Right lobe of liver (tissue), 4 donors: ENCODE data around the gene KCTD14.

Experiments
- CTCF ChIP-seq, 4 donors: fragments of 200-600 bp in 3 of 4; fragments of 450-650 bp in 1 of 4; IDR thresholded peaks; one replicate each; pipeline versions ENCODE4 v1.5.1 to v1.8.0; 2016 to 2022; ENCODE audit warnings: antibody characterized with exemption in 4 of 4, mild to moderate bottlenecking in 2 of 4
- POLR2A ChIP-seq: fragments of 450-650 bp; IDR thresholded peaks from one replicate; pipeline ENCODE4 v1.6.1; 2017; ENCODE audit warnings: antibody characterized with exemption, mild to moderate bottlenecking
- donor health status: DM: no; HTN: no; CAD: no.
- donor health status: DM: no; HTN: no; CAD: no.
- donor health status: DM: no; HTN: yes; CAD: no.

- TF ChIP-seq POLR2A (no peak), CTCF (IDR thresholded peaks at IDR 0.05) (no peak)
Observed at GRCh38 chr11:77990981-77991380, 32.1 kb downstream of the KCTD14 start.
